T-helper 1 cell treated with Interleukin-12 subunit alpha and Interleukin-12 subunit beta and Interleukin-4 antibody, amounts not matched to agents 30 ng/mL and 1 ng/mL, for 36 hours (primary cell): ENCODE data around the gene IQCM. TPM values are rescaled to one million over a fixed set of nuclear protein-coding genes. Genes with fewer than 3 reads are reported as not detected.
"Not testable (repeated sequence)": the region's sequence is repeated elsewhere in the genome, so short reads cannot be mapped to it uniquely, and the experiment has no call there.

Experiments
- intact Hi-C: fragments of 100-400 bp; cut with micrococcal nuclease; formaldehyde crosslinking; loops from one replicate; pipeline ENCODE4 v1.15.1; 2024
- total RNA-seq: library from RNA; stranded (reverse); gene quantifications from 2 replicates; pipeline ENCODE4 v1.2.3, GENCODE V29; 2022

The IQCM gene
- total RNA-seq, 1 donor from 2014 or later, result not detected

GRCh38 chr4:149584722-149585121 is 230.9 kb downstream of the IQCM start:
- intact Hi-C loops, result no loop called here

- intact Hi-C loops, result no loop called here
Observed at GRCh38 chr4:149574971-149575370, 240.7 kb downstream of the IQCM start.

- intact Hi-C loops, result no loop called here
Observed at GRCh38 chr4:149572716-149573115, 242.9 kb downstream of the IQCM start.

- intact Hi-C loops, result no loop called here
Observed at GRCh38 chr4:149555799-149556198, 259.8 kb downstream of the IQCM start.

- intact Hi-C loops, result no loop called here
Observed at GRCh38 chr4:149555146-149555545, 260.5 kb downstream of the IQCM start.

GRCh38 chr4:149553959-149554520 is 261.6 kb downstream of the IQCM start:
- intact Hi-C loops, result no loop called here

- intact Hi-C loops, result no loop called here
Observed at GRCh38 chr4:149552601-149553000, 263.0 kb downstream of the IQCM start.

GRCh38 chr4:149549911-149550310 is 265.7 kb downstream of the IQCM start:
- intact Hi-C loops, result no loop called here

GRCh38 chr4:149534779-149535178 is 280.9 kb downstream of the IQCM start:
- intact Hi-C loops, result no loop called here

- intact Hi-C loops, result no loop called here
Observed at GRCh38 chr4:149531861-149532260, 283.8 kb downstream of the IQCM start.

GRCh38 chr4:149523039-149523438 is 292.6 kb downstream of the IQCM start:
- intact Hi-C loops, result no loop called here

- intact Hi-C loops, result no loop called here
Observed at GRCh38 chr4:149521611-149522425, 293.8 kb downstream of the IQCM start.

- intact Hi-C loops, result no loop called here
Observed at GRCh38 chr4:149518471-149518870, 297.2 kb downstream of the IQCM start.

- intact Hi-C loops, result no loop called here
Observed at GRCh38 chr4:149513081-149513480, 302.6 kb downstream of the IQCM start.

GRCh38 chr4:149512501-149512900 is 303.1 kb downstream of the IQCM start:
- intact Hi-C loops, result no loop called here

- intact Hi-C loops, result no loop called here
Observed at GRCh38 chr4:149511558-149512298, 303.9 kb downstream of the IQCM start.

GRCh38 chr4:149507309-149507708 is 308.3 kb downstream of the IQCM start:
- intact Hi-C loops, result not testable (repeated sequence)

GRCh38 chr4:149500806-149501205 is 314.8 kb downstream of the IQCM start:
- intact Hi-C loops, result no loop called here

- intact Hi-C loops, result no loop called here
Observed at GRCh38 chr4:149499726-149500125, 315.9 kb downstream of the IQCM start.

- intact Hi-C loops, result no loop called here
Observed at GRCh38 chr4:149498246-149498645, 317.4 kb downstream of the IQCM start.

- intact Hi-C loops, result no loop called here
Observed at GRCh38 chr4:149493492-149493891, 322.2 kb downstream of the IQCM start.

GRCh38 chr4:149489321-149489720 is 326.3 kb downstream of the IQCM start:
- intact Hi-C loops, result no loop called here
